ENCODE results near the gene NISCH.

Gene NISCH

DNA sequence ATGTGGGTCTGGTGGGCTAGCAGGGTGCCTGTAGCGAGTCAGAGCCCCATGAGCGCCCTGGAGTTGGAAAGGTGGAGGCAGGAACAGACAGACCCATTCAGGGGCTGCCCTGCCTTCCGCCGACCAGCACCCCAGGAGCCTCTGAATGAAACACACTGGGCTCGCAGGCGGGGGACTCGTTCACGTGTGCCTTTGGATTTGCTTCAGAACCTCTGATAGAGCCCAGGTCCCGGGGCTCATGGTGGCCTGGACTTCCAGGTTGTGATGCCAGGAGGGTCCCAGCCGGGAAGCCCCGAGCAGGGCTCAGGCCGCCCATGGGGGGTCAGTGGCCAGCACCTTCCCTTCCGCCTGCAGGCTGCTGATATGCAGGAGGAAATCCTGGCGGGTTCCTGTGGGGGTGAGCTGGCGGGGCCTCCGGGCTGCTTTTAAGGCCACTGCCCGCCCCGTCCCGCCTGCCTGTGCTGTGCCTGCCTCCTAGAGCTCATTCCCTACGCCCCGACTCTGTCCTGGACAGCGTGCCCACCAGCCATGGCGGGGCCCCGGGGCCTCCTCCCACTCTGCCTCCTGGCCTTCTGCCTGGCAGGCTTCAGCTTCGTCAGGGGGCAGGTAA lies 39.6 kb downstream of the NISCH start, which contains the start of gene STAB1:
Gene STAB1, plus strand, starts transcription at position 453 of the 610 bp plus-strand sequence. Its CDS starts 76 bp downstream, at position 529.
- no peak within 1 kb of the TSS for H3K27ac ChIP-seq
- TF ChIP-seq, protein P1, sequence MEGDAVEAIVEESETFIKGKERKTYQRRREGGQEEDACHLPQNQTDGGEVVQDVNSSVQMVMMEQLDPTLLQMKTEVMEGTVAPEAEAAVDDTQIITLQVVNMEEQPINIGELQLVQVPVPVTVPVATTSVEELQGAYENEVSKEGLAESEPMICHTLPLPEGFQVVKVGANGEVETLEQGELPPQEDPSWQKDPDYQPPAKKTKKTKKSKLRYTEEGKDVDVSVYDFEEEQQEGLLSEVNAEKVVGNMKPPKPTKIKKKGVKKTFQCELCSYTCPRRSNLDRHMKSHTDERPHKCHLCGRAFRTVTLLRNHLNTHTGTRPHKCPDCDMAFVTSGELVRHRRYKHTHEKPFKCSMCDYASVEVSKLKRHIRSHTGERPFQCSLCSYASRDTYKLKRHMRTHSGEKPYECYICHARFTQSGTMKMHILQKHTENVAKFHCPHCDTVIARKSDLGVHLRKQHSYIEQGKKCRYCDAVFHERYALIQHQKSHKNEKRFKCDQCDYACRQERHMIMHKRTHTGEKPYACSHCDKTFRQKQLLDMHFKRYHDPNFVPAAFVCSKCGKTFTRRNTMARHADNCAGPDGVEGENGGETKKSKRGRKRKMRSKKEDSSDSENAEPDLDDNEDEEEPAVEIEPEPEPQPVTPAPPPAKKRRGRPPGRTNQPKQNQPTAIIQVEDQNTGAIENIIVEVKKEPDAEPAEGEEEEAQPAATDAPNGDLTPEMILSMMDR (IDR thresholded peaks at IDR 0.05) = no peak
- no peak for TF ChIP-seq ZFX (IDR thresholded peaks at IDR 0.05; ENCODE audit: borderline replicate concordance)

DNA sequence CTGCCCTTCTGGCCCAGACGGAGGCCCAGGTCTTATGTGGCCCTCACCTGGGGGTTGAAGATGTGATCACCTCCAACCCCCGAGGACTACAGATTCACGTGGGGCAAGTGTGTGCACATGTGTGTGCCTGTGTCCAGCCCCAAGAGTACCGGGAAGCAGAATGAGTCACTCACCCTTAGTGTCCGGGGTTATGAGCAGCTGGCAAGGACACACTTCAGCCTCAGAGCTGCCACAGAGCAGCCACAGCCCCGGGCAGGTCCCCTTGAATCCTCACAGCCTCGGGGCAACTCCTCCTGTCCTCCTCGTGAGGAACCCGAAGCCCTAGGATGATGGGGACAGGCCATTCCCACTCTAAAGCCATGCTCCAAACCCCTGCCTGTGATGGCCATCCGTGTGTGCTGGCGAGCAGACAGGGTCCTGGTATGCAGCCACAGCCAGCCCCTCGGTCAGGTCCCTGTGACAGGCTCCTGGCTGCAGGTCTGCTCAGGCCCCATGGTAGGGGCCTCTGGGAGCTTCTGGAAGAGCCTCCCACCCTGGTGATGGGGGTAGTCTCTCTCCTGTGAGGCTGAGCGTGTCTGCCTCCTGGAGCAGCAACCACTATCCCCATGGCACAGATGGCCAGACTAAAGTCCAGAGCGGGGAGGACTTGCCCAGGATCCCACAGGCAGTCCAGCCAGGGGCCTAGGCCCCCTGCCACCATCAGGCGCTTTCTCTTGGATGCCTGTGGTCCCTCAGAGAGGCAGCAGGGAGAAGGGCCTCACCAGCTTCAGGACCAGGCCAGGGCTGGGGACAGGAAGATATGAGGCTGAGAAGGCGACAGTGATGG lies 40.6 kb downstream of the NISCH start:
- H3K27ac ChIP-seq = no peak overlapping the region
- TF ChIP-seq ZFX (IDR thresholded peaks at IDR 0.05; ENCODE audit: borderline replicate concordance) = no peak
- TF ChIP-seq, protein P1 (IDR thresholded peaks at IDR 0.05) = no peak

DNA sequence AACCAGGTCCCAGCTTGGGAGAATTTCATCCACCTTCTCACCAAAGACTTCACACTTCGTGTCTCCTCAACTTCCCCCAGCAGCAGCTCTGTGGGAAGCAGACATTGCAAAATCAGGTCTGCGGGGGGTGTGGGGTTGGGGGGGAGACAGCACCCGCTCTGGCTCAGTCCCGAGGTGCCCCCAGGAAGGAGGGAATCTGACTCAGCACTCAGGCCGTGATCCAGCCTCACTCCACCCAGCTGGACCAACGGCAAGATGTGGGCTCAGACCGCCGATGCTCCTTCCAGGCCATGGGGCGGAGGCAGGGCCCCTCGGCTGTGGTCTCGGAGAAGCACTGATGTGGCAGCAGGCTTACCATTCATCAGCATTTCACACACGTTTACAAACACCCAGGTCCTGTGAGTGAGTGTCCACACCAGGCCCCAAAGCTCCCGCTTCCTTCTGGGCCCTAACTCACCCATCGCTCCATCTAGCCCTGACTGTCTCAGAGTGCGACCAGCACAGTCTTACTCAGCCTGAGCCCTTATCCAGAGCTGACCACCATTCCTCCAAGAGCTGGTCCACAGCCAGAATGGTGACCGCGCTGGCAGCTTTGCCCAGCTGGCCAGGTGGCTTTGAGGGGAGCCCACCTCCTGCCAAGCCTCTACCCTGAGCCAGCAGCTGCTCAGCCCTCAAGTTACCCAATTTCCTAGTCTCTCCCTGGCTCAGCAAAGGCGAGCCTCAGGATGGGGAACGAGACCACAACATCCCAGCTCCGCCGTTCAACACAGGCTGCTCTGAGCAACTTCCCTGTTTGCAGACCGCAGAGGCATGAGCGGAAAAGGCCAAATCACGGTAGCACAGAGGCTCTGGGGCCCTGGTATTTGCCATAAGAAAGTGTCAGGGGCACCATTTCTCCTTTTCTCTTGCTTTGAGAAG lies 43.0 kb downstream of the NISCH start:
- TF ChIP-seq, protein P1 (IDR thresholded peaks at IDR 0.05) = no peak
- no peak for TF ChIP-seq ZFX (IDR thresholded peaks at IDR 0.05; ENCODE audit: borderline replicate concordance)
- H3K27ac ChIP-seq = no peak overlapping the region

DNA sequence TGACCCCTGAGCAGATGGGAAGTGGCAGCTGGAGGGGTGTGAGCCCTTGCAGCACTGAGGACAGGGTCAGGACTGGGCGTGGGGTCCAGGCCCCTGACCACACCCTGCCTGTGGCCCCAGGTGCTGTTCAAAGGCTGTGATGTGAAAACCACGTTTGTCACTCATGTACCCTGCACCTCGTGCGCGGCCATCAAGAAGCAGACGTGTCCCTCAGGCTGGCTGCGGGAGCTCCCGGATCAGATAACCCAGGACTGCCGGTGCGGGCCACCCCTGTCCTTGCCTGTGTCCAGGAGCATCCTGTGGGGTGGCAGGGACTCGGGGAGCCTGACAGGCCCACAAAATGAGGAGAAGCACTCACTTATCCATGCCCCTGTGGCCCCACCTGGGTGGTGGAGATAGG lies 45.6 kb downstream of the NISCH start:
- no peak for TF ChIP-seq ZFX (IDR thresholded peaks at IDR 0.05; ENCODE audit: borderline replicate concordance)
- TF ChIP-seq, protein P1 (IDR thresholded peaks at IDR 0.05) = no peak
- H3K27ac ChIP-seq = no peak overlapping the region

DNA sequence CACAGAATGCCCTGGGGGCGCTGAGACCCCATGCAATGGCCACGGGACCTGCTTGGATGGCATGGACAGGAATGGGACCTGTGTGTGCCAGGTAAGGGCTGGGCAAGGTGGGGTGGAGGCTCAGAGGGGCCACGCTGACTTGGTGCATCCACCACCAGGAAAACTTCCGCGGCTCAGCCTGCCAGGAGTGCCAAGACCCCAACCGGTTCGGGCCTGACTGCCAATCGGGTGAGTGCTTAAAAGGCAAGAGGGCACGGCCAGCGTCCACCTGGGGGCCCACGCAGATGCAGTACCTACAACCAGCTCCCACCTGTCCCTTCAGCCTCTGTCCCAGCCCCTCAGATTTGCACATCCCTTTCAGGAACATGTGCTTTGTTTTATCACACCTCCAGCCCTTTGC lies 46.6 kb downstream of the NISCH start:
- no peak overlapping the region for H3K27ac ChIP-seq
- TF ChIP-seq, protein P1 (IDR thresholded peaks at IDR 0.05) = no peak
- no peak for TF ChIP-seq ZFX (IDR thresholded peaks at IDR 0.05; ENCODE audit: borderline replicate concordance)

DNA sequence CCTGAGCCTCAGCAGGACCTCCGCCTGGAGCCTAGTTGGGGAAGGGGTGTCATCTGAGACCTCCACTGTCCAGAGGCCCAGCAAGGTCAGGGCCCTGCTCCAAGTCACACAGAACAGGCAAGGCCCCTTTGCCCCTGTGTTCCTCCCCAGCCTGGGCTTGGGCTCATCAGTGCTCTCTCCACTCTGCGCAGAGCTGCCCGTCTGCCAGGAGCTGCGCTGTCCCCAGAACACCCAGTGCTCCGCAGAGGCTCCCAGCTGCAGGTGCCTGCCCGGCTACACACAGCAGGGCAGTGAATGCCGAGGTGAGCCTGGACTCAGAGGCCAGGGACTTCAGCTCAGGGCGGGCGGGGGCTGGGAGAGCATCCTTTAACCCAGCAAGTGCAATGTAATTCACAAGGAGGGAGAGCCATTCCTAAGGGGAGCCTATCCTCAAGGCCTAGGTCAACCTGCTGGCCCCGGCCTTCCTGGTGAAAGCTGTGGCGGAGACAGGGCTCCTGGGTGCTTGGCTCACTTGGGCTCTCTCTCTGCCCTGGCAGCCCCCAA lies 47.5 kb downstream of the NISCH start:
- H3K27ac ChIP-seq = no peak overlapping the region
- no peak for TF ChIP-seq ZFX (IDR thresholded peaks at IDR 0.05; ENCODE audit: borderline replicate concordance)
- TF ChIP-seq, protein P1 (IDR thresholded peaks at IDR 0.05) = no peak

Measured in 22Rv1 (cell line).